Central memory CD8-positive, alpha-beta T cell (primary cell): ENCODE results near the gene CHST14.

Experiments used
- ATAC-seq: fragments of 150-1000 bp; cut with Tn5 transposase; replicated peaks from 2 replicates; pipeline ENCODE4 v1.10.0; 2022; ENCODE audit warnings: mild to moderate bottlenecking, moderate FRiP score, moderate number of reproducible peaks; ENCODE audit not compliant: poor library complexity, severe bottlenecking; ENCODE audit errors: extremely low read depth
- DNase-seq, 2 donors: peaks; one replicate each; pipeline ENCODE4 v3.0.0; 2021; ENCODE audit warnings: low spot score in 2 of 2
- H3K27ac Mint-ChIP-seq: one replicate; pipeline ENCODE4 v1.8.0; 2022; ENCODE audit warnings: low read depth, mild to moderate bottlenecking, moderate library complexity, mixed read lengths
- H3K27me3 Mint-ChIP-seq: one replicate; pipeline ENCODE4 v1.8.0; 2022; ENCODE audit warnings: mixed read lengths
- H3K36me3 Mint-ChIP-seq: one replicate; pipeline ENCODE4 v1.8.0; 2022; ENCODE audit warnings: mild to moderate bottlenecking, moderate library complexity, mixed read lengths; ENCODE audit not compliant: insufficient read depth
- H3K4me1 Mint-ChIP-seq: one replicate; pipeline ENCODE4 v1.8.0; 2022; ENCODE audit warnings: mixed read lengths
- H3K4me3 Mint-ChIP-seq: one replicate; pipeline ENCODE4 v1.8.0; 2022; ENCODE audit warnings: mild to moderate bottlenecking, moderate library complexity, mixed read lengths
- H3K9me3 Mint-ChIP-seq: one replicate; pipeline ENCODE4 v1.8.0; 2022; ENCODE audit warnings: mixed read lengths

Gene CHST14

DNA sequence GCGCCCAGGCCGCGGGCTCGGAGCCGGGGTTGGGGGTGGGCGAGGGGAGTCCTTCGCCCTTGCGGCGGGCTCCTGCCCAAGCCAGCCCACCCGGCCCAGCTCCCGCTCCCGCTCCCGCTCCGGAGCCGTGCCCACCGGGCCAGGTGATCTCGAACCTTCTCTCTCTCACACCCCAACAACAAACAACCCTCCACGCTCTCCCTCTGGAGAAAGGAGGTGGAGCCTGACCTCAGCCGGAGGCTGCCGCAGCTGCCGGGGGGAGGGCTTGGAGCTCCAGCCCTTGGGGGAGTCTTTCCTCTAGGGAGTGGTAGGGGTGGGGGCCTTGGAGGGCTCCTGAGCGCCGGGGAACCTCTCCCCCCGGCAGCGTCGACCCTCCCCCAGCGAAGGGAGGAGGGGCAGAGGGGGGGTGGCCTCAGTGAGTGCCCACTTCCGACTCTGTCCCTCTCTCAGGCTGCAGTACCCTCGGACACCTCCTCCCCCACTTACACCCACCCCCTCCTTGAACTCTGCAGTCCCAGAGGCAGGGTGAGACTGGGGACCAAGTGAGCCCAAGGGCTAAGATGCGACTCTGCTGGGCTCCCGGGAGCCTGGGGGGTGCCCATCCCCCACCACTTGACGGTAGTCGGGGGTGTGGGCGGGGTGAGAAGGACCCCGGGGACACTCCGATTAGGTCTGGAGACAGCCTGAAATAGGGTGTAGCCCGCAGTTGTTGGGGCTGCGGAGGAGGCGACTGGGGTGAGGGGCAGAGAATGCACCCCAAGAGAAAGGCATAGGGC is 34.5 kb upstream of the CHST14 start:
- H3K4me3 Mint-ChIP-seq = peak overlapping the region; percentile 90
- H3K9me3 Mint-ChIP-seq = no peaks in the 10 kb centered on the region
- H3K4me1 Mint-ChIP-seq = peaks cover 56% of the 10 kb centered on the region
- peaks cover 4% of the 10 kb centered on the region for H3K36me3 Mint-ChIP-seq
- no peak overlapping the region for H3K27ac Mint-ChIP-seq
- H3K27me3 Mint-ChIP-seq = peaks cover 36% of the 10 kb centered on the region
- ATAC-seq (no peak), DNase-seq (no peak)

DNA sequence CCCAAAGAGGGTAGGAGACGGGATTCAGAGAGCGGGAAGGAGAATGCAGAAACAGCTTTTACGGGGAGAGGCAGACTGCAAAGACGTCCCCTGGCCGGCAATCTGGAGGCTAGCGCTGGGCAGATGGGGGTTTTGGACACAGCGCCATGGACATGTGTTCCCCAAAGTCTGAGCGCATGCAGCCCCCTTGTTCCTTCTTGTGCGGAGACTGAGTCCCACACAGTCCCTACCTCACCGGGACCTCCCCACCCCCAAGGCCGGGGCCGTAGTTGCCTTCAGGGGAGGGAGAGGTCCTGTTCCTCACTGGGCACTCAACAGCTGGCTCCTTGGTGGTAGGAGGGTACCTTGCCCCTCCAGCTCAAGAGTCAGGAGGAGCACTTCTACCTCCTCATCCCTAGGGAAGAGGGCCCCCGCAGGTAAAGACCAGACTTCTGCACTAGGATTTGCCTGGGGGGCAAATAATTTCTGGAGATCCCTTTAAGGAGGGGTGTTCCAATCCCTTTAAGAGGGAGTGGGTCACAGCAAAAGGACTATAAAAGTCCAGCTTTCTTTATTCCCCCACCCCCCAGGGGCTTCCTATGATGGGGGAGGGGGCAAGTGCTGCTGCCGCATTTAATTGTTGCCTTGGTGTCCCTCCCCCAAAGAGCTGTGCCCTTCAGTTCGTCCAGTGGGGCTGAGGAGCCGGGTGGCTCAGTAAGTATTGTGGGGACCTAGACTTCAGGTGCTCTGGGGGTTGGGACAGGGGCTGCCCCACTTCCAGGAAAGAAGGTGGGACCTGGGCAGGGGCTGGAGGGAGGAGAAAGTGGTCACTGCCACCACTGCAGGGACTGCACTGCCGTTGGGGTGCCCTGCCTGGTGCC is 33.7 kb upstream of the CHST14 start:
- no peak overlapping the region for H3K27ac Mint-ChIP-seq
- no peak for DNase-seq
- ATAC-seq = no peak
- H3K9me3 Mint-ChIP-seq = no peaks in the 10 kb centered on the region
- H3K4me3 Mint-ChIP-seq = peak overlapping the region; percentile 90
- H3K27me3 Mint-ChIP-seq = peaks cover 36% of the 10 kb centered on the region
- peaks cover 56% of the 10 kb centered on the region for H3K4me1 Mint-ChIP-seq
- H3K36me3 Mint-ChIP-seq = peaks cover 6% of the 10 kb centered on the region

DNA sequence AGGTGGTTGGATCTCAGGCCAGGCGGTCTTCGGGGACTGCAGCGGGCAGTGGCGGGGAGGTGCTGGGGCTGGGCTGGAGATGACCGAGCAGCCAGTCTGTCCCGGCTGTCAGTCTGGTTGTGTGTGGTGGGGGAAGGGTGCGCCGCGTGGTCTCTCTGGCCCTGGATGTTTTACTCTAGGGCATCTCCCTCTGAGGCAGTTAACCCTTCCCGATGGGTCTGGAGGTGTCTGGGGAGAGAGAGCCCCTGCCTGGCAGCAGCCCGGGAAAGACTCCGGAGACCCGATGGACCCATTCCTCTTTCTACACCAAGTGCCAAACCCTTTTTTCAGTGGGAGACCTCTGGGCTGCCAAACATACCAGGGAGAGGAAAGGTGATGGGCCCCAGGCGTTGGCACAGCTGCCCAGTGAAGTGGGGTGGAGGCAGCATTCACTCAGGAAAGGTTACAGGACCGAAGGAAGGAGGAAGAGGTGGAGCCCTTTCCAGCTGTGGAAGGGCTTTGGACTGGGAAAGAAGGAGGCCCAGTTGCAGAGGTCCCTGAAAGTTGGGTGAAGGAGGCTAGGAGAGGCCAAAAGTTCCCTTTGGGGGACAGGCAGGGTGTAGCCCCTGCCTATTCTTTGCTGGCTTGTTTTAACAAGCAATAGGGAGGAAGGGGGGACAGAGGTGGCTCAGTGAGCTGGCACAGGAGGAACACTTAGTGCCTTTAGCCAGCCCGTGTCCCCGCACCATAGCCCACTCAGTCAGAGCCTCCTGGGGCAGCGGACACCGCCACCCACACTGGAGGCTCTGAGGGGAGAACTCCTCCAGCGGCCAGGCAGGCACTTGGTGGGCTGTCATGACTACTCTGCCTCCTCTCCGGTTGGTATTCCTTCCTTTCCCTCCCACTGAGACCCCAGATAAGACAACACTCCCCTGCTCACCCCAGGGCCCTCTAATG is 32.8 kb upstream of the CHST14 start:
- ATAC-seq = no peak
- peaks cover 9% of the 10 kb centered on the region for H3K36me3 Mint-ChIP-seq
- H3K4me1 Mint-ChIP-seq = peaks cover 58% of the 10 kb centered on the region
- no peaks in the 10 kb centered on the region for H3K9me3 Mint-ChIP-seq
- peak overlapping the region; percentile 90 for H3K4me3 Mint-ChIP-seq
- H3K27ac Mint-ChIP-seq = no peak overlapping the region
- DNase-seq = no peak
- peaks cover 36% of the 10 kb centered on the region for H3K27me3 Mint-ChIP-seq

DNA sequence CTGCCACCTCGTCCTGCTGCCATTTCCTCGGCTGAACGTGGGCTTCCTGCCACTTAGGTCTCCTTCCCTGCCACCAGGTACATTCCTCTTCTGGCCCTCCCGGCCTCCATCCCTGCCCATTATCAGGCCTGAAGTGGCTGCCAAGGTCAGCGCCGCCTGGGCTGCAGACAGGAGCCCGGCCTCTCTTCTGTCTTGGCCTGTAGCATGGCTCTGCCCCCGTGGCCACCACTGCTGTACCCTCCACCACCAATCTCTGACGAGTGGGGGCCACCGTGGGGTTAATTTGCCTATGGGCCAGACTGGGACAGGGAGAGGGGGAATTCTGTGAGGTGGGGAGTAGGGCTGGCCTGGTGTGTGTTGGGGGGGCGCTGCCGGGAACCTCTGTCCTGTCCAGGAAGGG is 32.1 kb upstream of the CHST14 start:
- no peaks in the 10 kb centered on the region for H3K9me3 Mint-ChIP-seq
- peak overlapping the region; percentile 90 for H3K4me3 Mint-ChIP-seq
- no peak overlapping the region for H3K27ac Mint-ChIP-seq
- peaks cover 65% of the 10 kb centered on the region for H3K4me1 Mint-ChIP-seq
- DNase-seq (no peak), ATAC-seq (no peak)
- H3K27me3 Mint-ChIP-seq = peaks cover 36% of the 10 kb centered on the region
- H3K36me3 Mint-ChIP-seq = peaks cover 9% of the 10 kb centered on the region

DNA sequence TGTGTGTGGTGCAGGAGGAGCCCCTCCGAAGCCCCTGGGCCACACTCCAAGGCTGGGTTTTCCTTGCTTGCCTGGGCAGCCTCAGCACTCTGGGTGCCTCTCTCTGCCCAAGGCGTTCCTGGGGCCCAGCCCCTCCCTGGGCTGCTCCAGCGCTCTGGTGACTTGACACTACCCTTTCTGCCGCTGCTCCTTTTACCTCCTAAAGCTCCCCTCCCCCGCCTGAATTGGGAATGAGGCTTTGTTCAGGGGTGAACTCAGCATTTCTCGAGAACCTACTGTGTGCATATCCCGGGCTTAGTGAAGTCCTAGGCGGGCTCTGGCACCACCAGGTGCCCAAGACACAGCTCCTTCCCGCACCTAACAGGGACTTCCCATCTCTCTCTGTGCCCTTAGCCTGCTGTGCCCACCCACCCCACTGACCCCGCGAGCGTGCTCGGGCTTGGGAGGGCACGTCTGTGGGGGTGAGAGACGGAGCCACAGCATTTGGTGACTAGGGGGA is 31.3 kb upstream of the CHST14 start:
- Mint-ChIP-seq H3K27me3 (peaks cover 36% of the 10 kb centered on the region), H3K36me3 (peaks cover 9% of the 10 kb centered on the region), H3K9me3 (no peaks in the 10 kb centered on the region), H3K4me3 (peak overlapping the region; percentile 90), H3K4me1 (peaks cover 73% of the 10 kb centered on the region), H3K27ac (peak overlapping the region; percentile 88)
- ATAC-seq (no peak), DNase-seq (no peak)

DNA sequence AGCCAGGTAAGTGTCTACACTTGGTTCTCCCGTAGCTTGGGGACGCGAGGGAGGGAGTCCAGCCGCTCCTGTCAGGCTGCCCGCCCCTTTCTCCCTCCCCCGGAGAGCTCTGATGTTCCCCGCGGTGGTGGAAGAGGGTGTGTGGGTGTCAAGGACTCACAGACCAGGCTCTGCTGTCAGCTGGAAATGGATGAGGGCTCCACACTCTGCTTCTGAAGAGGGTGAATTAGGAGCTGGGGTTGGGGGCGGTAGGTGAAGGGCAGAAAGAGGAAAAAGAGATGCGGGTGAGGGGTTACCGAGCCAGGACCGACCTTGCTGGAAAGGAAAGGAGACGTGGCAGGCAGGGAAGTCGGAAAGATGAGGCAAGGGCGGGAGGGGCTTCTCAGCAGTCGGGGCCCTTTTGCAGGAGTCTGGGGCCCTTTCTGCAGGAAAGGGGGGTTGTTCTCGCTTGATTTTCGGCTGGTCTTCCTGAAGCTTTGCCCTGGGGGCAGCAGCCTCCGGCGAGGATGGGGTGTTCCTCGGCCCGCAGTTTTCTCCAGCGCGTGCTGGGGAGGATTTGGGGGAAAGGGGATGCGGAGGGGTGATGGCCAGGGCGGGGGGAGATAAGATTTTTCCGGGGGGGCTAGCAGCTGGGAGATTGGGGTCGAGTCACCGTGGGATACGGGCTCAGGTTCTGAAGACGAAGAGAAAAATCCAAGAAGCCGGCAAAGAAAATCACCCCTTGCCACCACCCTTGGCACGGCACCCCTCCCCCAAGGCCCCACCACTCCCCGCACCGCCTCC is 30.6 kb upstream of the CHST14 start:
- peaks cover 9% of the 10 kb centered on the region for H3K36me3 Mint-ChIP-seq
- peak overlapping the region; percentile 88 for H3K27ac Mint-ChIP-seq
- H3K4me1 Mint-ChIP-seq = peaks cover 77% of the 10 kb centered on the region
- peaks cover 36% of the 10 kb centered on the region for H3K27me3 Mint-ChIP-seq
- peak overlapping the region; percentile 90 for H3K4me3 Mint-ChIP-seq
- DNase-seq (no peak), ATAC-seq (peak; percentile 7)
- no peaks in the 10 kb centered on the region for H3K9me3 Mint-ChIP-seq

DNA sequence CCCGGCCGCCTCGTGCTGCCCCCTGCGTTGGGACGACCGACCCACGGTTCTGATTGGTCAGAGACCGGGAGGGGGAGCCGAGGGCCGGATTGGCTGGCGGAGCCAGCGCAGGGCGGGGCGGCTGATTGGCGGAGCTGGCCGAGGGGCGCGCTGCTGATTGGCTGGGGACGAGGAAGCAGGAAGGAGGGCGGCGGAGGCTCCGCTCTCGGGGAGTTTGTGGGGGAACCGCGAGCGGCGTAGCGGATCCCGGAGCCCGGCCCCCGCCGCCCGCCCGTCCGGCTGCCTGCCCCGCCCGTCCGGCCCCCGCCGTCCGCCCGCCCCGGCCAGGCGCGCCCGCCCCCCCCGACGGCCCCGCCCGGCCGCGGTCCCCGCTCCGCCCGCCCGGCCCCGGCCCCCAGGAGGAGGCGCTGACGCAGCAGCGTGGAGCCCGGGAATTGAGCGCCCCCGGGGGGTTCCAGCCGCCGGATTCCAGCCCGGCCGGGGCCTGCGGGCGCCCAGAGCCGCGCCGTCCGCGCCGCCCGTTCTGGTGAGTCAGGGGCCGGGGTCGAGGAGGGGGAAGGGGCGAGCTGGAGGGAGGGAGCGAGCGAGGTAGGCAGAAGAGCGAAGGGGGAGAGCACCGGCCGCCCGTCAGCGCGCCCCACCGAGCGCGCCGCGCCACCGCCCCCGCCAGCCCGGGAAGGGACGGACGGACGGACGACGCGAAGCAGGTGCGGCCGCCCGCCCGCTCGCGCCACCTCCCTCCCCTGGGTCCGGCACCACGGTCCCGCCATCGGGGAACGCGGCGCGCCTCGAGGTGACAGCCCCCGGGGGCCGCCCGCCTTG is 29.8 kb upstream of the CHST14 start, which contains the start of gene BAHD1:
TSS of gene BAHD1 (plus strand) at position 211 of the 822 bp plus-strand sequence. CDS start 17,512 bp downstream, outside the sequence.
- Mint-ChIP-seq H3K4me3 (peak within 1 kb of the TSS; percentile 90), H3K9me3 (no peaks in the 10 kb centered on the region), H3K27ac (peak within 1 kb of the TSS; percentile 88), H3K4me1 (peaks cover 77% of the 10 kb centered on the region), H3K27me3 (peaks cover 29% of the 10 kb centered on the region), H3K36me3 (peaks cover 9% of the 10 kb centered on the region)
- ATAC-seq (peak; percentile 76), DNase-seq (peak; percentile 85 to 86)

DNA sequence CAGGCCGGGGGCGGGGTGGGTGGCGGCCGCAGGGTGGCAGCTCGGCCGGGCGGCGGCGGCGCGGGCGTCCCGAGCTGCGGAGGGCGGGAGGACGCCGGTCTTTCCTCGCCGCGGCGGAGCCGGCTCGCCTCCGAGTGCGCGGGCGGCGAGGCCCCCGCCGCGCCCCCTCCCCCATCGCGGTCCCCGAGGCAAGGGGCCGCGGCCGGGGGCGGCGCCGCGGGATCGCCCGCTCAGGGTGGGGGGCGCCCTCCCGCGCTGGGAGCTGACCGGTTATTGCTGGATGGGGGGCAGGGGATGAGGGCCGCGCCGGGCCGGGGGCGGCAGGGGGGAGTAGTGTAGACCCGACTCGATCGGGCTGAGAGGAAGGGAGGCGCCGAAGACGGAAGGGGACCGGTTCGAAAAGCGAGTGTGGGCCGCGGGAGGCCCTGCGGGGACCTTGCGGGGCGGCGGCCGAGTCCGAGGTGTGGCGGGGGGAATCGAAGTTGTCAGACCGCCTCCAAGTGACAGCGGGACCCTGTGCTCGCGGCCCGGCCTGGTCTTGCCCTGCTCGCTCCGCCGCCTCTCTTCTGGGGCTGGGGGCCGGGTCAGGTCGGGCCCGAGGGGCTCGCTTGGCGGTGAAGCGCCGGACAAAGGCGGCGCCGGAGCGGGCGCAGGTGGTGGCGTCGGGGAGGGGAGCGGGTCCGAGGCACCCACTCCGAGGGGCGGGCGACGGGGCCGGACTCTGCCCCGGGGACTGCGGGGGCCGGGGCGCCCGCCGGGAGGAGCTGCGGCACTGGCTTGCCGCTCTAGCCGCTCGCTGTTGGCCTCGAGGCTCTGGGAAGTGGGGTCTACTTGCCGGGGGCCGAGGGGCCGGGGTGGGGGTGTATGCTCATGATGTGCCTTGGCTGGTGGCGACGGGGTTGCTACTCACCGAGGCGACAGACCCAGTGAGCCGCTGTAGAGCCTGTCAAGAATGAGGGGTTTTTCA is 28.9 kb upstream of the CHST14 start:
- Mint-ChIP-seq H3K4me3 (peak overlapping the region; percentile 83), H3K4me1 (peaks cover 71% of the 10 kb centered on the region), H3K36me3 (peaks cover 8% of the 10 kb centered on the region), H3K27me3 (peaks cover 21% of the 10 kb centered on the region), H3K9me3 (no peaks in the 10 kb centered on the region), H3K27ac (no peak overlapping the region)
- ATAC-seq (no peak), DNase-seq (no peak)

DNA sequence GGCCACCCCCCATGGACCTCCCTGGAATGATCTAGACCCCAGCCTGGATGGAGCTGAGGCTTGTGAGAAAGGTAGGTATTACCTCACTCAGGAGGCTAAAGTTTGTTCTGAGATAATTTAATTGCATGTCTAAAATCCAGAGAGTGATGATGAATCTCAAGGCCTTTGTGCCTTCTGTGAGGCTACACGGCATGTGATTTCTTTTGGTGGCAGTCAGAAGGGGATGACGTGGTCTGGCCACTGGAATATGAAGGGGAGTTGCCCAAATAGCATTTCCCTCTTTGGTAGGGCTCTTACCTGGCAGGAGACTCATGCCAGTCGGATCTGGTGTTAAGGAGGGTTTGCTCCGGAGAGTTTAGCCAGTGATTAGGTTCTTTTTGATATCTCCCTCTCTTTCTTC is 27.5 kb upstream of the CHST14 start:
- H3K4me1 Mint-ChIP-seq = peaks cover 60% of the 10 kb centered on the region
- ATAC-seq (no peak), DNase-seq (no peak)
- H3K27me3 Mint-ChIP-seq = peaks cover 7% of the 10 kb centered on the region
- peak overlapping the region; percentile 83 for H3K4me3 Mint-ChIP-seq
- H3K27ac Mint-ChIP-seq = no peak overlapping the region
- no peaks in the 10 kb centered on the region for H3K9me3 Mint-ChIP-seq
- peaks cover 8% of the 10 kb centered on the region for H3K36me3 Mint-ChIP-seq

DNA sequence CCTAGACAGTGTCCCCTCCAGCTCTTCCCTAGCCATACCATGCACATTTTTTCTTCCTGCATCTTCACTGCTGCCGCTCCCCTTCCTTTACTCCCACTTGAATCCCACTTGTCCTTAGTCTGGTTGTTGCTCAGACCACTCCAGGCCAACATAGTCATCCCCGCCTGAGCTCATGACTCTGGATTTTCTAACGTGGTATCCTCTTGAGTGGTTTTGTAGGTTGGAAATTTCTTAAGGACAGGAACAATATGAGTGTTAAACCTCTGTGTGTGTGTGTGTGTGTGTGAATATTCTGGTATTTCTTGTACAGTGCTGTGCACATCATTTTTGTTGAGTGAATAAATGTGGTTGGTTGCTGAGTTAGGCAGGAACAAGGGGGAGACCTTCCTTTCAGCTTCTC is 26.9 kb upstream of the CHST14 start:
- ATAC-seq = no peak
- H3K27me3 Mint-ChIP-seq = peaks cover 1% of the 10 kb centered on the region
- H3K4me3 Mint-ChIP-seq = peak overlapping the region; percentile 83
- H3K9me3 Mint-ChIP-seq = no peaks in the 10 kb centered on the region
- H3K4me1 Mint-ChIP-seq = peaks cover 54% of the 10 kb centered on the region
- H3K27ac Mint-ChIP-seq = no peak overlapping the region
- DNase-seq = no peak
- peaks cover 9% of the 10 kb centered on the region for H3K36me3 Mint-ChIP-seq
